Measurements from ENCODE around the gene MLIP.

- TF ChIP-seq, protein P1, sequence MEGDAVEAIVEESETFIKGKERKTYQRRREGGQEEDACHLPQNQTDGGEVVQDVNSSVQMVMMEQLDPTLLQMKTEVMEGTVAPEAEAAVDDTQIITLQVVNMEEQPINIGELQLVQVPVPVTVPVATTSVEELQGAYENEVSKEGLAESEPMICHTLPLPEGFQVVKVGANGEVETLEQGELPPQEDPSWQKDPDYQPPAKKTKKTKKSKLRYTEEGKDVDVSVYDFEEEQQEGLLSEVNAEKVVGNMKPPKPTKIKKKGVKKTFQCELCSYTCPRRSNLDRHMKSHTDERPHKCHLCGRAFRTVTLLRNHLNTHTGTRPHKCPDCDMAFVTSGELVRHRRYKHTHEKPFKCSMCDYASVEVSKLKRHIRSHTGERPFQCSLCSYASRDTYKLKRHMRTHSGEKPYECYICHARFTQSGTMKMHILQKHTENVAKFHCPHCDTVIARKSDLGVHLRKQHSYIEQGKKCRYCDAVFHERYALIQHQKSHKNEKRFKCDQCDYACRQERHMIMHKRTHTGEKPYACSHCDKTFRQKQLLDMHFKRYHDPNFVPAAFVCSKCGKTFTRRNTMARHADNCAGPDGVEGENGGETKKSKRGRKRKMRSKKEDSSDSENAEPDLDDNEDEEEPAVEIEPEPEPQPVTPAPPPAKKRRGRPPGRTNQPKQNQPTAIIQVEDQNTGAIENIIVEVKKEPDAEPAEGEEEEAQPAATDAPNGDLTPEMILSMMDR (IDR thresholded peaks at IDR 0.05) = no peak
- no peak for TF ChIP-seq POLR2A (IDR thresholded peaks at IDR 0.05)
Measured at GRCh38 chr6:54086439-54086838, 24.8 kb upstream of the MLIP start.

All from body of pancreas (tissue), 4 donors.